Skin of body (tissue), 2 donors: ENCODE data around the gene SNAP23. TPM values are rescaled to one million over a fixed set of nuclear protein-coding genes. Genes with fewer than 3 reads are reported as not detected.
A peak's percentile ranks its signal among the peaks of the same experiment; 100 is the strongest.
"Not testable (repeated sequence)": the region's sequence is repeated elsewhere in the genome, so short reads cannot be mapped to it uniquely, and the experiment has no call there.

Experiments
- DNase-seq: peaks from one replicate; lab custom pipeline; 2025; lab: John Stamatoyannopoulos, UW
- total RNA-seq: library from RNA; depleted of rRNA; stranded (reverse); fragments of >200 nt; gene quantifications from one replicate; pipeline ENCODE4 v1.2.3, GENCODE V29; 2014

SNAP23 gene
- total RNA-seq, 1 donor from 2014 or later = 58.8 TPM

DNA sequence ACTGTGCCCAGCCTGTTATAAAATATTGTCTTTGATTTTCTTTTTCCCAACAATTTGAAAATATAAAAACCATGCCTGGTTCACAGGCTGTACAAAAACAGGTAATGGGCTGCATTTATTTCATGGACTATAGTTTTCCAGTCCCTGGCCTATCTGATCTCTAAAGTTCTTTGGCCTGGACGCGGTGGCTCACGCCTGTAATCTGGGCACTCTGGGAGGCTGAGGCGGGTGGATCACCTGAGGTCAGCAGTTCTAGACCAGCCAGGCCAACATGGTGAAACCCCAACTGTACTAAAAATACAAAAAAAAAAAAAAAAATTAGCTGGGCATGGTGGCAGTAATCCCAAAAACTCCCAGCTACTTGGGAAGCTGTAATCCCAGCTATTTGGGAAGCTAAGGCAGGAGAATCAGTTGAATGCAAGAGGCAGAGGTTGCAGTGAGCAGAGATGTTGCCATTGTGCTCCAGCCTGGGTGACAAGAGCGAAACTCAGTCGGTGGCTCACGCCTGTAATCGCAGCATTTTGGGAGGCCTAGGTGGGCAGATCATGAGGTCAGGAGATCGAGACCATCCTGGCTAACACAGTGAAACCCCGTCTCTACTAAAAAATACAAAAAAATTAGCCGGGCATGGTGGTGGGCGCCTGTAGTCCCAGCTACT is 61.2 kb downstream of the SNAP23 start:
- not testable (repeated sequence) for DNase-seq

DNA sequence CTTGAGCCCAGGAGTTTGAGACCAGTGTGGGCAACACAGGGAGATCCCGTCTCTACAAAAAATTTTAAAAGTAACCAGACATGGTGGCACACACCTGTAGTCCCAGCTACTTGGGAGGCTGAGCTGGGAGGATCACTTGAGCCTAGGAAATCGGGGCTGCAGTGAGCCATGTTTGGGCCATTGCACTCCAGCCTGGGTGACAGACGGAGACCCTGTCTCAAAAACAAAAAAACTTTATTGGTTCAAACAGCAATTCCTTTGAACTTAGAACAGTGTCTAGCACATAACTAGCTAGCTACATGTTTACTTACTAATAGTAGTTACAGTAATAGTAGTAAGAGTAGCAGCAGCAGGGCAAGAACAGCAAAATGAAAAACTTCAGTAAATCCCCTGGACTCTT is 63.3 kb downstream of the SNAP23 start:
- DNase-seq = no peak

DNA sequence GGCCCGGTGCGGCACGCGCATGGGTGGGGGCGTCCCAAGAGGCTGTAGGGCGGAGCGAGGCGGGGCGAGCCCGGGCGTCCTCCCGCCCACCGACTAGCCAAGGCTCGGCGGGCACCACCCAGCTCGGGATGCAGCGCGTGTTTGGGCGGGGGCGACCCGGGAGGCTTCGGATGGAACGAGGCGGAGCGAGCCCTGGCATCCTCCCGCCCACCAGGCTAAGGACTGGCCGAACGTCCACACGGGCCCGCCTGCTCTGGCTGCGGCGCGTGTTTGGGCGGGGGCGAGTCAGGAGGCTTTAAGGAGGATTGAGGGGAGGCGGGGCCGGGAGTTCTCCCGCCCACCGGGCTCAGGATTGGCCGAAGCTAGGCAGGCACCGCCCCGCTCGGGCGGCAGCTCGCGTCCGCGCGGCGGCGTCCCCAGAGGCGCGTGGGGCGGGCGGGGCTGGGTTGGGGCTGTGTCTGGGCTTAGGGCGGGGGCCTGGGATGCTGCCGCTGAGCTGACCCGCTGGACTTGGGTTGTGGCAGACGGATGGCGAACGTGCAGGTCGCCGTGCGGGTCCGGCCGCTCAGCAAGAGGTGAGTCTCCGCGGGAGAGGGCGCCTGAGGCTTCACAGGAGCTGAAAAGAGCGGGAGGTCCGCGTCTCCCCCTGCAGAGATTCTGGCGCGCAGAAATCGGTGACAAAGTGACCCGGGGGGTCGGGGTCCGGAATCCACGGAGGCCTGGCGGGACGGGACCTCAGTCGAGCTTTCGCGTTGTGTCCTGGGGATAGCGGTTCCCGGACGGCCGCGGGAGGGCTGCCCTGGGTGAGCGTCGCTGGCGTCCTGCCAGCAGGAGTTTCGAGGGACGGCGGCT is 80.0 kb downstream of the SNAP23 start, which contains the start of gene STARD9:
TSS of gene STARD9 (plus strand) at position 419 of the 852 bp plus-strand sequence. CDS start at position 529, 110 bp downstream.
- DNase-seq = peak; percentile 98

DNA sequence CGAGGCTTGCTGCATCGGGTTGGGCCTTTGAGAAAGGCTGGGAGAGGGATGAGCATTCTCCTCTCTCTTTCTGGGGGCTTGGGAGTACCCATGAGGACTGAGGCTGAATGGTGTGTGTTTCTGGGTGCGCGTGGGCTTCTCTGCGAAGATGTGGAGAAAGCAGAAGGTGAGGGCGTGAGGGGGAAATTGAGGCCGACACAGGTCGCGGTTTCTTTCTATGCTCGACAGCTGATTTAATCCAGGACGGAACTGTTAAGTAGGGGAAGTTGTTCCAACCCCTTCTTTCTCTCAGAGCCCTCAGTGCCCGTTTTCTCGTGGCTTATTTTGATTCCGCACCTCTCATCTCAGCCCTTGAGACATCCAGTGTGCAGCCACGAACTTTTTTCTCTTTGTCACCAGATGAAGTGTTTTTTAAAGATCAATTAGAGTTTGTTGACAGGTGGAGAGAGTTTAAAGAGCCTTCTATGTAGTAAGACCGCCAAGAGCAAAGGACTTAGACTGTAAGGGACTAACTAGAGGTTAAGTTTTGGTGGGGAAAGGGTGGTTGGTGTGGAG is 80.7 kb downstream of the SNAP23 start:
- peak; percentile 32 for DNase-seq

DNA sequence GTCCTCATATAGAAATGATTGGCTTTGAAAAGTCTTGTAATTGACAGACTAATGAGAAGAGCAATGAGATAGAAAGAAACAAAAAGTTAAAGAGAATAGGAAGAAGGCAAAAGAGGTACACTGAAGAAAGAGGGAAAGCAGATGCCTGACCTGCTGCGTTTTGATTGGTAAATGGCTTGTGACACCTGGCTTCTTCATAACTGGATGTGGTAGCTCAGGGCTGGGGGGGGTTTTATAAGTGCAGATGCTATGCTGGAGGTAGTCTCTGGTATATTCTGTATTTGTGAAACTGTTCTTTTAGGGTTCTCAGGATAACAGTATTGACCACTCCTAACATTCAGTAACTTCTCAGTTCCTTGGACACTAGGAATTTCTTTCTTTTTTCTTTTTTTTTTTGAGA is 81.3 kb downstream of the SNAP23 start:
- no peak for DNase-seq

DNA sequence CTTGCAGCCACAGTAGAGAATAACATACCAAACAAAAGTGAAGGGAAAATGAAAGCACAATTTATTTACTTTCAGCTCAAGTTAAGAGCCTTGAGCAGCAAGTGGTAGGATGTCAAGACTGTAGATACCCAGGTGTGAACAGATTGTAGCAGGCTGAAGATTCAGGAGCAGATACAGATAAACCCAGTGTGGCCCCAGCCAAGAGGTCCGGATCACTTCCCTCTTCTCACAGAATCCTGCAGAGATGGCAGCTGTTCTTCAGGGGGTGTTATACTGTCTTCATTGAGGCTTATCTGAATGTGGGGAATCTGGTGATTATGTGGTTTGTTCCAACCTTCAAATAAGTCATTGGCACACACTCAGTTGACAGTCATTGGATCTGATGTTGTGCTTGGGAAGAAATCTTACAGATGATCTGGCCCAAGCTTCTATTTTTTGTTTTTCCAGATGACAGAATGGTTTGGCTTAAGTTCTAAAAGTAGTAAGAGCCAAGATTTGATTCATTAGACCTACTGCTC is 82.1 kb downstream of the SNAP23 start:
- DNase-seq = peak; percentile 85

DNA sequence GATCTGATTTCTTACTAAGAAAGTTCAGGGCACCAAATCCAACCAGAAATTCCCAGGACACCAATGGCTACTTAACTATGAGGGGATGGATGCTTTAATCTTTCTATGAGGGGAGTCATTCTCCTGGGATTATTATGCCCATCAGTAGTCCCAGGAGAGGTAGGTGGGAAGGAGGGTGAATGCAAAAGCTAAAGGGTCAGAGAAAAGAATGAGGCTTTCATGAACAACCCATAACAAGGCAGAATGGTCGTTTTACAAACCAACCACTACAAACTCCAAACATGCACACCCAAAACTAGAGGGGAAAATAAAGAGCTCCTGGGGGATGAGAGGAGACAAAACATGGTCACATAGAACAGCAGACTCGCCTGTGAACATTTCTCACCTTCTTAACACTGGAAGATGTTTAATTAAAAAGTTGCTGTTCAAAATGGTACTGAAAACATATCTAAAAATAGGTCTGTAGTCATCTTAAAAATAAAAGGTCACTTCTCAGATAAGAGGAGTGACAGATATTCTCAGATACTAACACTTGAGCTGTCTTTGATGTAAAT is 83.6 kb downstream of the SNAP23 start:
- DNase-seq = no peak

DNA sequence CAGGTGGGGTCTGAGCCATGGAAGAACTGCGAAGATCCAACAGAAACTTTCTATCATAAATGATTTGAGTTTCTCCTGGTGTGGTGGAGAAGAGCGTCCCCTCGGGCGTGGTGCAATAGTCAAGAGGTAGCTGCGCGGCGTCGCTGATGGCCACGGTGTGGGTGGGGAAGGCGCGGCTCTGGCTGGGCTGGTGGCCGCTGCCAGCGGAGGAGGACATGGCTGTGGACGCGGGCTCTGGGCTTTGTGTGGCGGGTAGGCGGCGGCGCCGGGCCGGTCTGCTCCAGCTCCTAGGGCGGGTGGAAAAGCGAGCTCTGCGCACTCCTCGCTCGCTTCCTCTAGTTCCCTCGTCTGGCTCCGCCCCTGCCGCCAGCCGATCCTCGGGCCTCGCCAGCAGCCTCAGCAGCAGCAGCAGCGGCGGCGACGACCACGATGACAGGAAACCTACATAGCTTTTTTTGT is 85.9 kb downstream of the SNAP23 start:
- peak; percentile 72 for DNase-seq

Other genes with a start within 250 kb of the SNAP23 start
- 20.7 TPM for gene GANC, start 222.4 kb upstream of the SNAP23 start, total RNA-seq
- 85.9 TPM for gene TMEM87A, start 222.2 kb upstream of the SNAP23 start, total RNA-seq
- 66.0 TPM for gene CAPN3, start 136.1 kb upstream of the SNAP23 start, total RNA-seq
- gene ZNF106, start 4.5 kb upstream of the SNAP23 start, total RNA-seq = 91.1 TPM
- gene LRRC57, start 53.2 kb downstream of the SNAP23 start, total RNA-seq = 17.4 TPM
- gene HAUS2, start 53.2 kb downstream of the SNAP23 start, total RNA-seq = 21.0 TPM
- 41.8 TPM for gene STARD9, start 80.0 kb downstream of the SNAP23 start, total RNA-seq
- gene CDAN1, start 241.5 kb downstream of the SNAP23 start, total RNA-seq = 9.6 TPM